Measurements from ENCODE around the gene MAGI3. TPM values are rescaled to one million over a fixed set of nuclear protein-coding genes. Genes with fewer than 3 reads are reported as not detected.

Gene MAGI3
- total and polyA plus RNA-seq, 9 donors, result 5.3 to 20.8 (median 15.4) TPM

GRCh38 chr1:113543110-113543509, 152.8 kb downstream of the MAGI3 start:
- DNase-seq, result no peak
- H3K9me3 ChIP-seq, result no peaks in the 10 kb centered on the region
- H3K27ac ChIP-seq, result no peak overlapping the region
- H3K4me3 ChIP-seq, result no peak overlapping the region
- no peak for TF ChIP-seq CTCF (IDR thresholded peaks at IDR 0.05)
- TF ChIP-seq POLR2A (IDR thresholded peaks at IDR 0.05), result no peak
- TF ChIP-seq EP300 (IDR thresholded peaks at IDR 0.05), result no peak
- H3K36me3 ChIP-seq, result no peaks in the 10 kb centered on the region
- 95 to 98% (median 97%) methylated on average over 1 of the region's 1 CpG for WGBS, 3 donors
- intact Hi-C loops (cut with DNase I), result no loop called here
- H3K27me3 ChIP-seq, result no peaks in the 10 kb centered on the region
- H3K4me1 ChIP-seq (ENCODE audit: insufficient read depth), result no peaks in the 10 kb centered on the region

- intact Hi-C loops (cut with DNase I), result no loop called here
- 71 to 75% (median 74%) methylated on average over 3 of the region's 3 CpGs for WGBS, 3 donors
- TF ChIP-seq POLR2A (IDR thresholded peaks at IDR 0.05) (no peak), CTCF (IDR thresholded peaks at IDR 0.05) (no peak), EP300 (IDR thresholded peaks at IDR 0.05) (no peak)
These were observed 154.9 kb downstream of the MAGI3 start for GRCh38 chr1:113545210-113545609.

GRCh38 chr1:113545626-113546025, 155.3 kb downstream of the MAGI3 start:
- DNase-seq, result no peak
- 25 to 33% (median 29%) methylated on average over 2 of the region's 2 CpGs for WGBS, 3 donors

More at GRCh38 chr1:113545210-113545609, 154.9 kb downstream of the MAGI3 start:
- no peak overlapping the region for H3K4me3 ChIP-seq
- no peak for DNase-seq
- H3K4me1 ChIP-seq (ENCODE audit: insufficient read depth), result no peaks in the 10 kb centered on the region
- H3K27ac ChIP-seq, result no peak overlapping the region
- no peaks in the 10 kb centered on the region for H3K36me3 ChIP-seq
- no peaks in the 10 kb centered on the region for H3K9me3 ChIP-seq
- H3K27me3 ChIP-seq, result no peaks in the 10 kb centered on the region

GRCh38 chr1:113551728-113552127, 161.4 kb downstream of the MAGI3 start:
- Histone ChIP-seq H3K4me3 (no peak overlapping the region), H3K4me1 (ENCODE audit: insufficient read depth) (no peaks in the 10 kb centered on the region), H3K27me3 (no peaks in the 10 kb centered on the region), H3K9me3 (no peaks in the 10 kb centered on the region), H3K27ac (no peak overlapping the region), H3K36me3 (no peaks in the 10 kb centered on the region)
- DNase-seq, result no peak
- intact Hi-C loops (cut with DNase I), result no loop called here
- no peak for TF ChIP-seq EP300 (IDR thresholded peaks at IDR 0.05)
- TF ChIP-seq CTCF (IDR thresholded peaks at IDR 0.05), result no peak
- TF ChIP-seq POLR2A (IDR thresholded peaks at IDR 0.05), result no peak
- 54 to 75% (median 70%) methylated on average over 1 of the region's 1 CpG for WGBS, 3 donors

More at GRCh38 chr1:113545626-113546025, 155.3 kb downstream of the MAGI3 start:
- no peak overlapping the region for H3K27ac ChIP-seq
- H3K4me3 ChIP-seq, result no peak overlapping the region
- H3K36me3 ChIP-seq, result no peaks in the 10 kb centered on the region
- no peaks in the 10 kb centered on the region for H3K9me3 ChIP-seq
- H3K4me1 ChIP-seq (ENCODE audit: insufficient read depth), result no peaks in the 10 kb centered on the region
- intact Hi-C loops (cut with DNase I), result no loop called here
- no peak for TF ChIP-seq EP300 (IDR thresholded peaks at IDR 0.05)
- no peaks in the 10 kb centered on the region for H3K27me3 ChIP-seq

- H3K9me3 ChIP-seq, result no peaks in the 10 kb centered on the region
- H3K27ac ChIP-seq, result no peak overlapping the region
- no peak for TF ChIP-seq CTCF (IDR thresholded peaks at IDR 0.05)
- TF ChIP-seq EP300 (IDR thresholded peaks at IDR 0.05), result no peak
- no peak for TF ChIP-seq POLR2A (IDR thresholded peaks at IDR 0.05)
- no peak overlapping the region for H3K4me3 ChIP-seq
- WGBS, 3 donors, result 11 to 26% (median 18%) methylated on average over 1 of the region's 1 CpG
- intact Hi-C loops (cut with DNase I), result no loop called here
- H3K36me3 ChIP-seq, result no peaks in the 10 kb centered on the region
- no peaks in the 10 kb centered on the region for H3K27me3 ChIP-seq
- no peak for DNase-seq
- no peaks in the 10 kb centered on the region for H3K4me1 ChIP-seq (ENCODE audit: insufficient read depth)
These were observed 161.9 kb downstream of the MAGI3 start for GRCh38 chr1:113552244-113552643.
